HepG2 (cell line): ENCODE results near the gene RAB3D. TPM values are rescaled to one million over a fixed set of nuclear protein-coding genes. Genes with fewer than 3 reads are reported as not detected.

Experiments used
- ELF3 ChIP-seq: IDR thresholded peaks from 2 replicates; pipeline ENCODE4 v1.6.1; 2016; ENCODE audit warnings: missing genetic modification reagents, missing compliant biosample characterization
- FOXP1 ChIP-seq, 2 experiments: fragments of 450-650 bp in 1 of 2; IDR thresholded peaks; 2 replicates each; pipeline ENCODE4 v1.6.1; 2017 to 2018; ENCODE audit warnings: antibody characterized with exemption in 1 of 2
- FUBP1 ChIP-seq: sonication (generic); formaldehyde crosslinking; IDR thresholded peaks from 2 replicates; pipeline ENCODE4 v1.5.1; 2020; ENCODE audit warnings: missing genetic modification reagents, mild to moderate bottlenecking, borderline replicate concordance
- MLX ChIP-seq: IDR thresholded peaks from 2 replicates; pipeline ENCODE4 v1.6.1; 2016
- NBN ChIP-seq: fragments of 450-650 bp; conservative IDR thresholded peaks from 2 replicates; pipeline ENCODE4 v1.6.1; 2017
- SRF ChIP-seq: IDR thresholded peaks from 2 replicates; pipeline ENCODE4 v1.6.1; 2011; ENCODE audit warnings: mild to moderate bottlenecking, low read depth, low read length, moderate library complexity
- SYNCRIP ChIP-seq: fragments of 200-400 bp; formaldehyde crosslinking; IDR thresholded peaks from 2 replicates; pipeline ENCODE4 v1.6.1; 2018; ENCODE audit warnings: mild to moderate bottlenecking, low read depth, low read length; ENCODE audit not compliant: insufficient read depth
- TBX3 ChIP-seq: fragments of 450-650 bp; IDR thresholded peaks from 2 replicates; pipeline ENCODE4 v1.6.1; 2017; ENCODE audit warnings: antibody characterized with exemption, mild to moderate bottlenecking, inconsistent platforms, borderline replicate concordance
- ZKSCAN5 ChIP-seq: sonication (generic); formaldehyde crosslinking; IDR thresholded peaks from 2 replicates; pipeline ENCODE4 v1.5.1; 2020; ENCODE audit warnings: mild to moderate bottlenecking, missing genetic modification reagents
- ZNF33B ChIP-seq: sonication (generic); formaldehyde crosslinking; IDR thresholded peaks from 2 replicates; pipeline ENCODE4 v1.5.1; 2020; ENCODE audit warnings: mild to moderate bottlenecking, missing genetic modification reagents
- polyA plus RNA-seq, 8 experiments: library from polyadenylated mRNA; depleted of rRNA in 3 of 8; stranded (reverse) in 7 of 8; unstranded in 1 of 8; fragments of >200 nt; fragmentation: Illumina TruSeq in 4 of 8; extraction: Trizol in 4 of 8; gene quantifications; 2 replicates each; pipeline versions ENCODE4 v1.2.1 to v1.2.3, GENCODE V29; 2011 to 2016; ENCODE audit warnings: low read depth in 4 of 8, missing spikeins in 1 of 8, mixed read lengths in 1 of 8; ENCODE audit not compliant: insufficient read depth in 1 of 8
- total RNA-seq, 5 experiments: library from RNA; depleted of rRNA; stranded (reverse); fragments of >200 nt; fragmentation: Illumina TruSeq; extraction: Trizol; gene quantifications; 2 replicates each; pipeline ENCODE4 v1.2.3, GENCODE V29; 2016; ENCODE audit warnings: low read depth in 1 of 5
- TF ChIP-seq, protein P1 (sequence below): sonication (generic); formaldehyde crosslinking; IDR thresholded peaks from 2 replicates; pipeline ENCODE4 v1.8.0; 2022; ENCODE audit warnings: mild to moderate bottlenecking, missing genetic modification reagents; ENCODE audit not compliant: insufficient replicate concordance
- TF ChIP-seq, protein P2 (sequence below): sonication (generic); formaldehyde crosslinking; IDR thresholded peaks from 2 replicates; pipeline ENCODE4 v1.4.0; 2020; ENCODE audit warnings: missing genetic modification reagents
- TF ChIP-seq, protein P3 (sequence below): sonication (generic); formaldehyde crosslinking; conservative IDR thresholded peaks from 2 replicates; pipeline ENCODE4 v1.4.0; 2020; ENCODE audit warnings: missing genetic modification reagents
- TF ChIP-seq, protein P4 (sequence below): sonication (generic); formaldehyde crosslinking; IDR thresholded peaks from 2 replicates; pipeline ENCODE4 v1.4.0; 2020; ENCODE audit warnings: mild to moderate bottlenecking, low read depth, missing genetic modification reagents
- TF ChIP-seq, protein P5 (sequence below): sonication (generic); formaldehyde crosslinking; IDR thresholded peaks from 2 replicates; pipeline ENCODE4 v1.9.0; 2022; ENCODE audit warnings: low read depth, missing genetic modification reagents

Gene RAB3D
- total and polyA plus RNA-seq, 2 of the 13 experiments (the other 11 are each of a cell fraction or from before 2014, with no cell fraction given) = 2.0 to 16.1 TPM

- TF ChIP-seq NBN (no peak), SRF (0 out of 2 replicates have a peak, but pooled peaks have one; percentile 4), TBX3 (no peak), ZNF33B (no peak), ZKSCAN5 (CRISPR knock-in tag) (no peak), ELF3 (CRISPR knock-in tag) (peak; percentile 73), FOXP1 (IDR thresholded peaks at IDR 0.05) (no peak), FOXP1 (CRISPR knock-in tag; IDR thresholded peaks at IDR 0.05) (peak; percentile 77), FUBP1 (CRISPR knock-in tag) (no peak), SYNCRIP (no peak), MLX (no peak)
- TF ChIP-seq, protein P1, sequence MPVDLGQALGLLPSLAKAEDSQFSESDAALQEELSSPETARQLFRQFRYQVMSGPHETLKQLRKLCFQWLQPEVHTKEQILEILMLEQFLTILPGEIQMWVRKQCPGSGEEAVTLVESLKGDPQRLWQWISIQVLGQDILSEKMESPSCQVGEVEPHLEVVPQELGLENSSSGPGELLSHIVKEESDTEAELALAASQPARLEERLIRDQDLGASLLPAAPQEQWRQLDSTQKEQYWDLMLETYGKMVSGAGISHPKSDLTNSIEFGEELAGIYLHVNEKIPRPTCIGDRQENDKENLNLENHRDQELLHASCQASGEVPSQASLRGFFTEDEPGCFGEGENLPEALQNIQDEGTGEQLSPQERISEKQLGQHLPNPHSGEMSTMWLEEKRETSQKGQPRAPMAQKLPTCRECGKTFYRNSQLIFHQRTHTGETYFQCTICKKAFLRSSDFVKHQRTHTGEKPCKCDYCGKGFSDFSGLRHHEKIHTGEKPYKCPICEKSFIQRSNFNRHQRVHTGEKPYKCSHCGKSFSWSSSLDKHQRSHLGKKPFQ (CRISPR knock-in tag) = no peak
- TF ChIP-seq, protein P2, sequence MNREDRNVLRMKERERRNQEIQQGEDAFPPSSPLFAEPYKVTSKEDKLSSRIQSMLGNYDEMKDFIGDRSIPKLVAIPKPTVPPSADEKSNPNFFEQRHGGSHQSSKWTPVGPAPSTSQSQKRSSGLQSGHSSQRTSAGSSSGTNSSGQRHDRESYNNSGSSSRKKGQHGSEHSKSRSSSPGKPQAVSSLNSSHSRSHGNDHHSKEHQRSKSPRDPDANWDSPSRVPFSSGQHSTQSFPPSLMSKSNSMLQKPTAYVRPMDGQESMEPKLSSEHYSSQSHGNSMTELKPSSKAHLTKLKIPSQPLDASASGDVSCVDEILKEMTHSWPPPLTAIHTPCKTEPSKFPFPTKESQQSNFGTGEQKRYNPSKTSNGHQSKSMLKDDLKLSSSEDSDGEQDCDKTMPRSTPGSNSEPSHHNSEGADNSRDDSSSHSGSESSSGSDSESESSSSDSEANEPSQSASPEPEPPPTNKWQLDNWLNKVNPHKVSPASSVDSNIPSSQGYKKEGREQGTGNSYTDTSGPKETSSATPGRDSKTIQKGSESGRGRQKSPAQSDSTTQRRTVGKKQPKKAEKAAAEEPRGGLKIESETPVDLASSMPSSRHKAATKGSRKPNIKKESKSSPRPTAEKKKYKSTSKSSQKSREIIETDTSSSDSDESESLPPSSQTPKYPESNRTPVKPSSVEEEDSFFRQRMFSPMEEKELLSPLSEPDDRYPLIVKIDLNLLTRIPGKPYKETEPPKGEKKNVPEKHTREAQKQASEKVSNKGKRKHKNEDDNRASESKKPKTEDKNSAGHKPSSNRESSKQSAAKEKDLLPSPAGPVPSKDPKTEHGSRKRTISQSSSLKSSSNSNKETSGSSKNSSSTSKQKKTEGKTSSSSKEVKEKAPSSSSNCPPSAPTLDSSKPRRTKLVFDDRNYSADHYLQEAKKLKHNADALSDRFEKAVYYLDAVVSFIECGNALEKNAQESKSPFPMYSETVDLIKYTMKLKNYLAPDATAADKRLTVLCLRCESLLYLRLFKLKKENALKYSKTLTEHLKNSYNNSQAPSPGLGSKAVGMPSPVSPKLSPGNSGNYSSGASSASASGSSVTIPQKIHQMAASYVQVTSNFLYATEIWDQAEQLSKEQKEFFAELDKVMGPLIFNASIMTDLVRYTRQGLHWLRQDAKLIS (CRISPR knock-in tag) = no peak
- TF ChIP-seq, protein P3, sequence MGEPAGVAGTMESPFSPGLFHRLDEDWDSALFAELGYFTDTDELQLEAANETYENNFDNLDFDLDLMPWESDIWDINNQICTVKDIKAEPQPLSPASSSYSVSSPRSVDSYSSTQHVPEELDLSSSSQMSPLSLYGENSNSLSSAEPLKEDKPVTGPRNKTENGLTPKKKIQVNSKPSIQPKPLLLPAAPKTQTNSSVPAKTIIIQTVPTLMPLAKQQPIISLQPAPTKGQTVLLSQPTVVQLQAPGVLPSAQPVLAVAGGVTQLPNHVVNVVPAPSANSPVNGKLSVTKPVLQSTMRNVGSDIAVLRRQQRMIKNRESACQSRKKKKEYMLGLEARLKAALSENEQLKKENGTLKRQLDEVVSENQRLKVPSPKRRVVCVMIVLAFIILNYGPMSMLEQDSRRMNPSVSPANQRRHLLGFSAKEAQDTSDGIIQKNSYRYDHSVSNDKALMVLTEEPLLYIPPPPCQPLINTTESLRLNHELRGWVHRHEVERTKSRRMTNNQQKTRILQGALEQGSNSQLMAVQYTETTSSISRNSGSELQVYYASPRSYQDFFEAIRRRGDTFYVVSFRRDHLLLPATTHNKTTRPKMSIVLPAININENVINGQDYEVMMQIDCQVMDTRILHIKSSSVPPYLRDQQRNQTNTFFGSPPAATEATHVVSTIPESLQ (CRISPR knock-in tag) = no peak
- TF ChIP-seq, protein P4, sequence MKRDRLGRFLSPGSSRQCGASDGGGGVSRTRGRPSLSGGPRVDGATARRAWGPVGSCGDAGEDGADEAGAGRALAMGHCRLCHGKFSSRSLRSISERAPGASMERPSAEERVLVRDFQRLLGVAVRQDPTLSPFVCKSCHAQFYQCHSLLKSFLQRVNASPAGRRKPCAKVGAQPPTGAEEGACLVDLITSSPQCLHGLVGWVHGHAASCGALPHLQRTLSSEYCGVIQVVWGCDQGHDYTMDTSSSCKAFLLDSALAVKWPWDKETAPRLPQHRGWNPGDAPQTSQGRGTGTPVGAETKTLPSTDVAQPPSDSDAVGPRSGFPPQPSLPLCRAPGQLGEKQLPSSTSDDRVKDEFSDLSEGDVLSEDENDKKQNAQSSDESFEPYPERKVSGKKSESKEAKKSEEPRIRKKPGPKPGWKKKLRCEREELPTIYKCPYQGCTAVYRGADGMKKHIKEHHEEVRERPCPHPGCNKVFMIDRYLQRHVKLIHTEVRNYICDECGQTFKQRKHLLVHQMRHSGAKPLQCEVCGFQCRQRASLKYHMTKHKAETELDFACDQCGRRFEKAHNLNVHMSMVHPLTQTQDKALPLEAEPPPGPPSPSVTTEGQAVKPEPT (CRISPR knock-in tag) = no peak
- TF ChIP-seq, protein P5, sequence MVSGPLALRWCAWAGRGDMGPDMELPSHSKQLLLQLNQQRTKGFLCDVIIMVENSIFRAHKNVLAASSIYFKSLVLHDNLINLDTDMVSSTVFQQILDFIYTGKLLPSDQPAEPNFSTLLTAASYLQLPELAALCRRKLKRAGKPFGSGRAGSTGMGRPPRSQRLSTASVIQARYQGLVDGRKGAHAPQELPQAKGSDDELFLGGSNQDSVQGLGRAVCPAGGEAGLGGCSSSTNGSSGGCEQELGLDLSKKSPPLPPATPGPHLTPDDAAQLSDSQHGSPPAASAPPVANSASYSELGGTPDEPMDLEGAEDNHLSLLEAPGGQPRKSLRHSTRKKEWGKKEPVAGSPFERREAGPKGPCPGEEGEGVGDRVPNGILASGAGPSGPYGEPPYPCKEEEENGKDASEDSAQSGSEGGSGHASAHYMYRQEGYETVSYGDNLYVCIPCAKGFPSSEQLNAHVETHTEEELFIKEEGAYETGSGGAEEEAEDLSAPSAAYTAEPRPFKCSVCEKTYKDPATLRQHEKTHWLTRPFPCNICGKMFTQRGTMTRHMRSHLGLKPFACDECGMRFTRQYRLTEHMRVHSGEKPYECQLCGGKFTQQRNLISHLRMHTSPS (CRISPR knock-in tag) = no peak
Observed at GRCh38 chr19:11324079-11324661, 15.3 kb downstream of the RAB3D start (continued).
